Loucy (cell line): ENCODE measurements around the gene MAGIX.

Experiments used
- EZH2phosphoT487 ChIP-seq: fragments of 200-600 bp; IDR thresholded peaks from 2 replicates; pipeline ENCODE4 v1.6.1; 2018; ENCODE audit warnings: antibody characterized with exemption, mild to moderate bottlenecking, moderate library complexity, borderline replicate concordance
- TF ChIP-seq, protein P1 (sequence below): fragments of 200-600 bp; sonication (generic); conservative IDR thresholded peaks from 2 replicates; pipeline ENCODE4 v1.5.1; 2014; ENCODE audit warnings: mild to moderate bottlenecking, antibody characterized with exemption, low read length

DNA sequence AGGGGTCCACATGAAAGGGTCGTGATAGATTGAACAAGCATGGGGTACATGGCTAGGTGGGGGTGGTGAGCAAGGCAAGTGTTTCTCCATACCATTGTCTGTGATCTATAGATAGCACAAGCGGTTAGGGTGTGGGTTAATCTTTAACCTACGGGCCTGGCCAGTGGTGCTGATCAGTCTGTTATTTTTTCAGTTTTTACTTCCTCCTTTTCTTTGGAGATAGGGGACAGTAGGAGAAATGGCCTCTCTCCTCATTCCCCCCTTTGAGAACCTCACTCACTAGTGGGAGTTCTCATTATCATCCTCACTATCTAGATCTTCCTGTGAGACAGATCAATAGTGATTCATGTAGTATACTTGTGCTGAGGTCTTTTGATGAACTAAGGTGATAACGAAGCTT, 22.8 kb upstream of the MAGIX start:
- TF ChIP-seq, protein P1, sequence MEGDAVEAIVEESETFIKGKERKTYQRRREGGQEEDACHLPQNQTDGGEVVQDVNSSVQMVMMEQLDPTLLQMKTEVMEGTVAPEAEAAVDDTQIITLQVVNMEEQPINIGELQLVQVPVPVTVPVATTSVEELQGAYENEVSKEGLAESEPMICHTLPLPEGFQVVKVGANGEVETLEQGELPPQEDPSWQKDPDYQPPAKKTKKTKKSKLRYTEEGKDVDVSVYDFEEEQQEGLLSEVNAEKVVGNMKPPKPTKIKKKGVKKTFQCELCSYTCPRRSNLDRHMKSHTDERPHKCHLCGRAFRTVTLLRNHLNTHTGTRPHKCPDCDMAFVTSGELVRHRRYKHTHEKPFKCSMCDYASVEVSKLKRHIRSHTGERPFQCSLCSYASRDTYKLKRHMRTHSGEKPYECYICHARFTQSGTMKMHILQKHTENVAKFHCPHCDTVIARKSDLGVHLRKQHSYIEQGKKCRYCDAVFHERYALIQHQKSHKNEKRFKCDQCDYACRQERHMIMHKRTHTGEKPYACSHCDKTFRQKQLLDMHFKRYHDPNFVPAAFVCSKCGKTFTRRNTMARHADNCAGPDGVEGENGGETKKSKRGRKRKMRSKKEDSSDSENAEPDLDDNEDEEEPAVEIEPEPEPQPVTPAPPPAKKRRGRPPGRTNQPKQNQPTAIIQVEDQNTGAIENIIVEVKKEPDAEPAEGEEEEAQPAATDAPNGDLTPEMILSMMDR = no peak
- TF ChIP-seq EZH2phosphoT487 = no peak
